Metanephros (tissue), 1 donor: ENCODE data around the gene DDX39A. TPM values are rescaled to one million over a fixed set of nuclear protein-coding genes. Genes with fewer than 3 reads are reported as not detected.

Experiments used
- total RNA-seq: library from RNA; depleted of rRNA; stranded (reverse); fragments of >200 nt; gene quantifications from one replicate; pipeline ENCODE4 v1.2.3, GENCODE V29; 2014

Gene DDX39A
- 41.5 TPM for total RNA-seq

GRCh38 chr19:14419106-14419813 lies at the start of gene DDX39A:
Gene DDX39A, minus strand, starts transcription at chr19:14419341. Its CDS starts 6,121 bp downstream, at chr19:14413220.

GRCh38 chr19:14432791-14433553 lies 13.8 kb upstream of the DDX39A start, which contains the start of gene PKN1:
Gene PKN1, plus strand, starts transcription at chr19:14433306. Its CDS starts 216 bp downstream, at chr19:14433522.

Other genes with a start within 250 kb of the DDX39A start
- 52.5 TPM for gene ADGRL1, start 213.2 kb downstream of the DDX39A start, total RNA-seq
- gene ADGRE5, start 37.9 kb downstream of the DDX39A start, total RNA-seq, result 34.0 TPM
- gene PKN1, start 14.0 kb upstream of the DDX39A start, total RNA-seq, result 105 TPM
- gene PTGER1, start 56.0 kb upstream of the DDX39A start, total RNA-seq, result 23.0 TPM
- gene GIPC1, start 76.8 kb upstream of the DDX39A start, total RNA-seq, result 95.6 TPM
- gene DNAJB1, start 99.1 kb upstream of the DDX39A start, total RNA-seq, result 132 TPM
- gene TECR, start 110.3 kb upstream of the DDX39A start, total RNA-seq, result 66.4 TPM
- 339 TPM for gene NDUFB7, start 152.7 kb upstream of the DDX39A start, total RNA-seq
- 1.3 TPM for gene CLEC17A, start 163.7 kb upstream of the DDX39A start, total RNA-seq